ENCODE results near the gene CYP4F12.
"Not testable (repeated sequence)": the region's sequence is repeated elsewhere in the genome, so short reads cannot be mapped to it uniquely, and the experiment has no call there.

The CYP4F12 gene

DNA sequence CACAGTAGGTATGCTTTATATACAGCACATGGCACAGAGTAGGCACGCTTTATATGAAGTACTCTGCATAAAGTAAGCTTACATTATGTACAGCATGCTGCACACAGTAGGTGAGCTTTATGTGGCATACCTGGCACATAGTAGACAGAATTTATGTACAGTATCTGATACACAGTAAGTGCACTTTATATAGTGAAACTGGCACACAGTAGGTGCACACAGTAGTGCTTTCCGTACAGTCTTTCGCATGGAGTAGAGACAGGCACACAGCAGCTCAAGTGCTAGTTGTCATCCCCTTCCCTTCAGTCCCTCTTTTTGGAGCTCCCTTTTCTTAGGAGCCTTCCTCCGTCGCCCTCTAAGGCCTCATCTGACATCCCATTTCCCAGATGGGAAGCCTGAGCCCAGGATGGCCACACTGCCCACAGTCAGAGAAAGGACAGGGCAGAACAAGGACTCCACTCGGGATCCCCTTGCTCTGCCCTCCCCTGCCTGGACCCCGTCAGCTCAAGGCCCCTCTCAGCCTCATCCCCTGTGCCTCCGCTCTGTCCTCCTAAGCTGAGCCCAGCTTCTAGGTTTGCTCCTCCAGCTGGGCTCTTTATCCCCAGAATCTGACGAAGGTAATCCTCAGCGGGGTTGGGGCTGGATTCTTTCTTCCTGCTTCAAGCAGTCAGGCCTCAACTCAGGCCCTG is 852 bp upstream of the CYP4F12 start:
- Histone ChIP-seq H3K9ac (no peak overlapping the region), H4K20me1 (ENCODE audit: insufficient read depth) (no peaks in the 10 kb centered on the region), H3K4me1 (ENCODE audit: low read depth, poor library complexity, severe bottlenecking) (no peaks in the 10 kb centered on the region), H3K79me2 (ENCODE audit: insufficient read depth, low read depth) (no peaks in the 10 kb centered on the region), H3K36me3 (ENCODE audit: insufficient read depth) (no peaks in the 10 kb centered on the region), H2AFZ (ENCODE audit: low read depth) (no peak overlapping the region), H3K4me2 (no peak overlapping the region), H3K27ac (no peak overlapping the region), H3K4me3 (IDR thresholded peaks at IDR 0.05; ENCODE audit: insufficient read depth, low read depth, low read length) (no peak overlapping the region), H3K27me3 (ENCODE audit: insufficient read depth, low read depth) (no peaks in the 10 kb centered on the region)
- TF ChIP-seq, protein P1, sequence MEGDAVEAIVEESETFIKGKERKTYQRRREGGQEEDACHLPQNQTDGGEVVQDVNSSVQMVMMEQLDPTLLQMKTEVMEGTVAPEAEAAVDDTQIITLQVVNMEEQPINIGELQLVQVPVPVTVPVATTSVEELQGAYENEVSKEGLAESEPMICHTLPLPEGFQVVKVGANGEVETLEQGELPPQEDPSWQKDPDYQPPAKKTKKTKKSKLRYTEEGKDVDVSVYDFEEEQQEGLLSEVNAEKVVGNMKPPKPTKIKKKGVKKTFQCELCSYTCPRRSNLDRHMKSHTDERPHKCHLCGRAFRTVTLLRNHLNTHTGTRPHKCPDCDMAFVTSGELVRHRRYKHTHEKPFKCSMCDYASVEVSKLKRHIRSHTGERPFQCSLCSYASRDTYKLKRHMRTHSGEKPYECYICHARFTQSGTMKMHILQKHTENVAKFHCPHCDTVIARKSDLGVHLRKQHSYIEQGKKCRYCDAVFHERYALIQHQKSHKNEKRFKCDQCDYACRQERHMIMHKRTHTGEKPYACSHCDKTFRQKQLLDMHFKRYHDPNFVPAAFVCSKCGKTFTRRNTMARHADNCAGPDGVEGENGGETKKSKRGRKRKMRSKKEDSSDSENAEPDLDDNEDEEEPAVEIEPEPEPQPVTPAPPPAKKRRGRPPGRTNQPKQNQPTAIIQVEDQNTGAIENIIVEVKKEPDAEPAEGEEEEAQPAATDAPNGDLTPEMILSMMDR (conservative IDR thresholded peaks at IDR 0.05; ENCODE audit: low read depth, low read length), result no peak

DNA sequence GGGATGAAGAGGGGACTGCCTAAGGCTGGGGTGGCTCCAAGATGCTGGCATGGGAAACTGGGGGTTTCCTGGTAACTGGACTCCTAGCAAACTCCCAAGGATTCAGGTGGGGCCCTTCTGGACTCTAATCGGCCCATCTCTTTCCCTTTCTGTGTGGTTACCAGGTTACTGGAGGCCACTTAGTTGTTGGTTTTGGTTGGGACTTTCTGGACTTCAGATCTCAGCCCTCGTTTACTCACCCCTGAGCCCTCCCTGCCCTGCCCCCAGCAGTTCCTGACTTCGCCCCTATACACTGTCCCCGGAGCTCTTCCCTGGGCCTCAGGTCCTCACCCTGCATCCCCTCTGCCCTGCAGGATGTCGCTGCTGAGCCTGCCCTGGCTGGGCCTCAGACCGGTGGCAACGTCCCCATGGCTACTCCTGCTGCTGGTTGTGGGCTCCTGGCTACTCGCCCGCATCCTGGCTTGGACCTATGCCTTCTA is 328 bp downstream of the CYP4F12 start:
- no peaks in the 10 kb centered on the region for H3K36me3 ChIP-seq (ENCODE audit: insufficient read depth)
- no peaks in the 10 kb centered on the region for H3K79me2 ChIP-seq (ENCODE audit: insufficient read depth, low read depth)
- H3K9ac ChIP-seq, result no peak overlapping the region
- H3K27ac ChIP-seq, result no peak overlapping the region
- no peak overlapping the region for H3K4me3 ChIP-seq (IDR thresholded peaks at IDR 0.05; ENCODE audit: insufficient read depth, low read depth, low read length)
- no peak overlapping the region for H3K4me2 ChIP-seq
- H3K27me3 ChIP-seq (ENCODE audit: insufficient read depth, low read depth), result no peaks in the 10 kb centered on the region
- no peak overlapping the region for H2AFZ ChIP-seq (ENCODE audit: low read depth)
- H4K20me1 ChIP-seq (ENCODE audit: insufficient read depth), result no peaks in the 10 kb centered on the region
- TF ChIP-seq, protein P1 (conservative IDR thresholded peaks at IDR 0.05; ENCODE audit: low read depth, low read length), result no peak
- no peaks in the 10 kb centered on the region for H3K4me1 ChIP-seq (ENCODE audit: low read depth, poor library complexity, severe bottlenecking)

DNA sequence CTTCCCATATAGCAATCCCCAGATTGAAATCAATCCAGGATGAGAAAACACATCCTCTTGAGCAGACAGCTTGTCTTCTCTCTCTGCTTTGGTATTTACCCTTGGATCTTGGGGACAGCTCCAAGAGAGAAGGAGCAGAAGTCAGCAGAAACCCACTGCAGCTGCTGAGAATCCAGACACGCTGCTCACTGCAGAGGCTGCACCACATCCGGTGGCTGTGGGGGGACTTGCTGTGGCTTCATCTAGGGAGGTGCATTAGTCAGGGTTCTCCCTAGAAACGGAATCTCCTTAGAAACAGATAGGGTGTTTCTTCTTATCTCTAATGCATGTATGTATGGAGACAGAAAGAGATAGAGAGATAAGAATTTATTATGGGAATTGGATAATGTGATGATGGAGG is 2.7 kb downstream of the CYP4F12 start:
- H3K79me2 ChIP-seq (ENCODE audit: insufficient read depth, low read depth), result no peaks in the 10 kb centered on the region
- no peaks in the 10 kb centered on the region for H4K20me1 ChIP-seq (ENCODE audit: insufficient read depth)

DNA sequence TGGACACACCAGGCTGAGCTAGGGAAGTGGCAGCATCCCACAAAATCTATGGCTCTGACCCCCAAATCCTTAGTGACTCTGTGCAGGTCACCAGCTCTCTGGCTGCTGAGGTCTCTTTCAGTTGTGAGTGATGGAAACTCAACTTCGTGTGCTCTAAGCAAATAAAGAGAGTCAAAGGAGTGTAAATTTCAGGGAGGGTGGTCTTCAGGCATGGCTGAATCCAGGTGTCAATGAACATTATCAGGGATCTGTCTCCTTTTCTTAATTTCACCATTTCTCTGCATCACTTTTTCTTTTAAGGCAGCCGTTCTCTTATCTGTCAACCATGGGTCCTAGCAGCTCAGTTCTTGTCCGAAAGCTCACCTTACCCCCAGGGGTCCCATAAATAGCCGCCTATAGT is 6.2 kb downstream of the CYP4F12 start:
- no peak overlapping the region for H3K27ac ChIP-seq
- TF ChIP-seq, protein P1 (conservative IDR thresholded peaks at IDR 0.05; ENCODE audit: low read depth, low read length), result no peak
- no peaks in the 10 kb centered on the region for H3K4me1 ChIP-seq (ENCODE audit: low read depth, poor library complexity, severe bottlenecking)
- no peaks in the 10 kb centered on the region for H3K36me3 ChIP-seq (ENCODE audit: insufficient read depth)
- no peaks in the 10 kb centered on the region for H3K79me2 ChIP-seq (ENCODE audit: insufficient read depth, low read depth)
- no peak overlapping the region for H3K9ac ChIP-seq
- no peak overlapping the region for H2AFZ ChIP-seq (ENCODE audit: low read depth)
- no peak overlapping the region for H3K4me2 ChIP-seq
- no peaks in the 10 kb centered on the region for H4K20me1 ChIP-seq (ENCODE audit: insufficient read depth)
- H3K4me3 ChIP-seq (IDR thresholded peaks at IDR 0.05; ENCODE audit: insufficient read depth, low read depth, low read length), result no peak overlapping the region
- 0 out of 2 replicates have a peak, but pooled peaks cover 3% of the 10 kb centered on the region for H3K27me3 ChIP-seq (ENCODE audit: insufficient read depth, low read depth)

More for the DNA sequence above, 2.7 kb downstream of the CYP4F12 start:
- H3K4me2 ChIP-seq, result no peak overlapping the region
- H3K4me1 ChIP-seq (ENCODE audit: low read depth, poor library complexity, severe bottlenecking), result no peaks in the 10 kb centered on the region
- no peak overlapping the region for H2AFZ ChIP-seq (ENCODE audit: low read depth)
- no peaks in the 10 kb centered on the region for H3K36me3 ChIP-seq (ENCODE audit: insufficient read depth)
- H3K27ac ChIP-seq, result no peak overlapping the region
- TF ChIP-seq, protein P1 (conservative IDR thresholded peaks at IDR 0.05; ENCODE audit: low read depth, low read length), result no peak
- H3K4me3 ChIP-seq (IDR thresholded peaks at IDR 0.05; ENCODE audit: insufficient read depth, low read depth, low read length), result no peak overlapping the region
- H3K9ac ChIP-seq, result no peak overlapping the region
- H3K27me3 ChIP-seq (ENCODE audit: insufficient read depth, low read depth), result 0 out of 2 replicates have a peak, but pooled peaks cover 2% of the 10 kb centered on the region

DNA sequence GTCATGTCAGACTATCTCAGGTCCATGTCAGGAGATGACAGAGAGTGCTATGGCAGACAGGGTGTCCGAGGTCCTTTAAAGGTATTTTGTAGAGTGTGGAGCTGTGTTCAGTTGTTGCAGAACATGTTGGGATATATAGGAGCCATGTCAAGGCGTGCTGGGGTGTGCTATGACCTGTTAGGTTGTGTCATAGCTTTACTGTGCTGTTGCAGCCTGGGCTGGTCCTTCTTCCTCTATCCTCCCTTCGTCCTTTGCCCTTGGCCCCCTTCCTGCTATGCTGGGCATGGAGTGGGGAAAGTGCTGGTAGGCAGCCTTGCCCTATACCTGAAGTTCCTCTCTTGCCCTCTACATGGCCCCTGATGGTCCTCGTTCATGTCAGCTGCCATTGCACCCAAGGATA is 7.0 kb downstream of the CYP4F12 start:
- H3K27me3 ChIP-seq (ENCODE audit: insufficient read depth, low read depth); H3K36me3 ChIP-seq (ENCODE audit: insufficient read depth); H3K27ac ChIP-seq; H3K4me2 ChIP-seq; H3K4me3 ChIP-seq (IDR thresholded peaks at IDR 0.05; ENCODE audit: insufficient read depth, low read depth, low read length); H3K4me1 ChIP-seq (ENCODE audit: low read depth, poor library complexity, severe bottlenecking); H3K9ac ChIP-seq; H2AFZ ChIP-seq (ENCODE audit: low read depth); H4K20me1 ChIP-seq (ENCODE audit: insufficient read depth); H3K79me2 ChIP-seq (ENCODE audit: insufficient read depth, low read depth): not testable (repeated sequence)

All from KMS-11 (cell line).